Measurements from ENCODE around the gene SPATA6L.

The SPATA6L gene

GRCh38 chr9:4581861-4582565 lies 84.3 kb downstream of the SPATA6L start:
- DNase-seq = no peak

GRCh38 chr9:4581035-4581760 lies 85.1 kb downstream of the SPATA6L start:
- DNase-seq = no peak

GRCh38 chr9:4579001-4579400 lies 87.3 kb downstream of the SPATA6L start:
- DNase-seq = no peak

- no peak for DNase-seq
Observed at GRCh38 chr9:4576448-4576847, 89.8 kb downstream of the SPATA6L start.

- DNase-seq = no peak
Observed at GRCh38 chr9:4575997-4576396, 90.3 kb downstream of the SPATA6L start.

GRCh38 chr9:4574657-4575243 lies 91.5 kb downstream of the SPATA6L start:
- DNase-seq = peak; percentile 25

GRCh38 chr9:4573634-4574389 lies 92.5 kb downstream of the SPATA6L start:
- DNase-seq = no peak

- DNase-seq = no peak
Observed at GRCh38 chr9:4573176-4573575, 93.1 kb downstream of the SPATA6L start.

GRCh38 chr9:4572184-4572826 lies 94.0 kb downstream of the SPATA6L start:
- DNase-seq = no peak

GRCh38 chr9:4569101-4569500 lies 97.2 kb downstream of the SPATA6L start:
- no peak for DNase-seq

GRCh38 chr9:4567601-4568000 lies 98.7 kb downstream of the SPATA6L start:
- DNase-seq = no peak

- no peak for DNase-seq
Observed at GRCh38 chr9:4566806-4567205, 99.5 kb downstream of the SPATA6L start.

- DNase-seq = no peak
Observed at GRCh38 chr9:4563105-4563504, 103.2 kb downstream of the SPATA6L start.

GRCh38 chr9:4559261-4560182 lies 106.8 kb downstream of the SPATA6L start:
- DNase-seq = no peak

GRCh38 chr9:4558371-4558998 lies 107.8 kb downstream of the SPATA6L start:
- DNase-seq = no peak

GRCh38 chr9:4555236-4555635 lies 111.0 kb downstream of the SPATA6L start:
- DNase-seq = no peak

GRCh38 chr9:4553951-4554381 lies 112.3 kb downstream of the SPATA6L start:
- no peak for DNase-seq

- no peak for DNase-seq
Observed at GRCh38 chr9:4550777-4551484, 115.3 kb downstream of the SPATA6L start.

GRCh38 chr9:4549751-4550295 lies 116.5 kb downstream of the SPATA6L start:
- DNase-seq = no peak

All from activated CD4-positive, alpha-beta T cell treated with anti-CD3 and anti-CD28 coated beads, Interleukin-2, Interleukin-6, amounts not matched to agents 100 ng/mL and 50 ng/mL, durations not matched to agents 16 hours and 8 hours (primary cell).